SH-SY5Y (cell line): ENCODE results near the gene MYL2.

ENCODE experiments used
- GATA2 ChIP-seq: IDR thresholded peaks from 2 replicates; pipeline ENCODE4 v1.6.1; 2011; ENCODE audit warnings: mild to moderate bottlenecking, low read depth, low read length
- GATA3 ChIP-seq: IDR thresholded peaks from 2 replicates; pipeline ENCODE4 v1.6.1; 2011; ENCODE audit warnings: low read depth, mild to moderate bottlenecking, low read length, moderate library complexity

DNA sequence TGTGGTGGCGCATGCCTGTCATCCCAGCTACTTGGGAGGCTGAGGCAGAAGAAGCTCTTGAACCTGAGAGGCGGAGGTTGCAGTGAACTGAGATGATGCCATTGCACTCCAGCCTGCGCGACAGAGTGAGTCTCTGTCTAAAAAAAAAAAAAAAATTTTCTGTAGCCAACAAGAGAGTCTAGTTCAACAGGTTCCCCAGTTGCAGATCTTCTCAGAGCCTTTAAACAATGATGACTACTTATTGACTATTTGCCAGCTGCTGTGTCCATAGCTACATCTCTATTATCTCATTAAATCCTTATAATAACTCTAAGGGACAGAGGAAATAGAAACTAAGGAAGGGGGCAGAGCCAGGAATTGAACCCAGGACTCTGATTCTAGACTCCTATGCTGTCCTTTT is 15.2 kb upstream of the MYL2 start:
- TF ChIP-seq GATA2 (no peak), GATA3 (no peak)
